ENCODE measurements around the gene TRANK1.
"Not testable (repeated sequence)": the region's sequence is repeated elsewhere in the genome, so short reads cannot be mapped to it uniquely, and the experiment has no call there.

The TRANK1 gene

GRCh38 chr3:36944641-36945270 is at the start of gene TRANK1:
Gene TRANK1 (minus strand): TSS chr3:36945054. CDS start chr3:36944809, 245 bp downstream.
- DNase-seq (ENCODE audit: low spot score) = peak; percentile 81

GRCh38 chr3:36993326-36994283 is 48.8 kb upstream of the TRANK1 start, which contains the start of gene MLH1:
Gene MLH1 (plus strand): TSS chr3:36993518. CDS start chr3:36993548, 30 bp downstream.
- peak; percentile 94 for DNase-seq (ENCODE audit: low spot score)

GRCh38 chr3:36992806-36993325 is 48.0 kb upstream of the TRANK1 start, which contains the start of gene EPM2AIP1:
Gene EPM2AIP1 (minus strand): TSS chr3:36993131. CDS start chr3:36993077, 54 bp downstream.
- peak; percentile 98 for DNase-seq (ENCODE audit: low spot score)

- peak; percentile 22 for DNase-seq (ENCODE audit: low spot score)
These were observed 47.3 kb upstream of the TRANK1 start for GRCh38 chr3:36991923-36992805.

GRCh38 chr3:36991147-36991546 is 46.3 kb upstream of the TRANK1 start:
- DNase-seq (ENCODE audit: low spot score) = no peak

- no peak for DNase-seq (ENCODE audit: low spot score)
These were observed 44.7 kb upstream of the TRANK1 start for GRCh38 chr3:36989568-36989967.

GRCh38 chr3:36989005-36989404 is 44.2 kb upstream of the TRANK1 start:
- DNase-seq (ENCODE audit: low spot score) = no peak

- no peak for DNase-seq (ENCODE audit: low spot score)
These were observed 43.5 kb upstream of the TRANK1 start for GRCh38 chr3:36988356-36988755.

- DNase-seq (ENCODE audit: low spot score) = no peak
These were observed 36.2 kb upstream of the TRANK1 start for GRCh38 chr3:36981006-36981405.

GRCh38 chr3:36973139-36973538 is 28.3 kb upstream of the TRANK1 start:
- DNase-seq (ENCODE audit: low spot score) = no peak

GRCh38 chr3:36972163-36972562 is 27.3 kb upstream of the TRANK1 start:
- DNase-seq (ENCODE audit: low spot score) = no peak

- peak; percentile 40 for DNase-seq (ENCODE audit: low spot score)
These were observed 24.9 kb upstream of the TRANK1 start for GRCh38 chr3:36969540-36970432.

GRCh38 chr3:36969085-36969484 is 24.2 kb upstream of the TRANK1 start:
- DNase-seq (ENCODE audit: low spot score) = no peak

GRCh38 chr3:36965440-36965839 is 20.6 kb upstream of the TRANK1 start:
- no peak for DNase-seq (ENCODE audit: low spot score)

GRCh38 chr3:36964817-36965216 is 20.0 kb upstream of the TRANK1 start:
- no peak for DNase-seq (ENCODE audit: low spot score)

- no peak for DNase-seq (ENCODE audit: low spot score)
These were observed 19.5 kb upstream of the TRANK1 start for GRCh38 chr3:36964331-36964730.

GRCh38 chr3:36963008-36963407 is 18.2 kb upstream of the TRANK1 start:
- not testable (repeated sequence) for DNase-seq (ENCODE audit: low spot score)

- DNase-seq (ENCODE audit: low spot score) = no peak
These were observed 15.6 kb upstream of the TRANK1 start for GRCh38 chr3:36960502-36960901.

- DNase-seq (ENCODE audit: low spot score) = no peak
These were observed 15.0 kb upstream of the TRANK1 start for GRCh38 chr3:36959821-36960220.

- peak; percentile 63 for DNase-seq (ENCODE audit: low spot score)
These were observed 13.2 kb upstream of the TRANK1 start for GRCh38 chr3:36957862-36958686.

Data from GM03348 (cell line).